BJ (cell line): ENCODE results near the gene KIF14. TPM values are rescaled to one million over a fixed set of nuclear protein-coding genes. Genes with fewer than 3 reads are reported as not detected.

Experiments
- CTCF ChIA-PET: fragments of 350-600 bp; formaldehyde crosslinking; extraction: SDS; loops from one replicate; lab custom pipeline; 2021; ENCODE audit warnings: antibody characterized with exemption, inconsistent platforms; lab: Yijun Ruan, JAX
- POLR2A ChIA-PET: fragments of 300-600 bp; sonication (Branson Sonifier 250); formaldehyde crosslinking; extraction: SDS; loops from one replicate; lab custom pipeline; 2021; ENCODE audit warnings: antibody characterized with exemption; lab: Charles Lee
- DNase-seq: peaks from one replicate; pipeline ENCODE4 v3.0.0-alpha.2; 2011; ENCODE audit warnings: low read depth
- H3K27me3 ChIP-seq: 2 replicates; pipeline ENCODE4 v1.6.0; 2011; ENCODE audit warnings: low read length; ENCODE audit not compliant: control insufficient read depth, insufficient read depth
- H3K36me3 ChIP-seq: 2 replicates; pipeline ENCODE4 v1.5.1; 2011; ENCODE audit warnings: low read length; ENCODE audit not compliant: control insufficient read depth, insufficient read depth
- H3K4me3 ChIP-seq: 2 replicates; pipeline ENCODE4 v1.5.1; 2011; ENCODE audit warnings: low read depth, mild to moderate bottlenecking, control low read depth, low read length
- polyA plus RNA-seq: library from polyadenylated mRNA; depleted of rRNA; stranded (reverse); fragments of >200 nt; gene quantifications from 2 replicates; pipeline ENCODE4 v1.2.3, GENCODE V29; 2011
- TF ChIP-seq, protein P1 (sequence below): IDR thresholded peaks from 2 replicates; pipeline ENCODE4 v1.5.1; 2011; ENCODE audit warnings: low read depth, mild to moderate bottlenecking, control low read depth, inconsistent platforms, low read length, moderate library complexity; ENCODE audit not compliant: insufficient read depth

Gene KIF14
- polyA plus RNA-seq, 1 experiment: 2.1 TPM

DNA sequence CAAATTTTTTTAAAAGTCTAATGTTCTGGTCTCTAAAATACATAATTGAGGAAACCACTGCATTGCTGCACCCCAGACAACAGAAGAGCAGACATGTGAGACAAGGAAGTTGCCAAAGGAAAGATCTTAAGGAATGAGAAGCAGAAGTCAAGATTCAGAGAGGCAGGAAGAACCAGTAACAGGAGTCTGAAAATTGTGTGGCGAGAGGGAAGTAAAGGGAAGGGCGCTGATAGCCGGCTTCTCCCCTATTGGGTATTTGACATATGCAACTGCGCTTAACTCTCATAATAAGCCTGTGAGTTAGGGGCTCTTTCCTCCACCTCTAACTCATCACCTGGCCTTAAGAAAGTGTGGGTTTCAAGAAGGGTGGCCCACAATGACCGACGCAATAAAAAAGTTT, 21.9 kb upstream of the KIF14 start:
- ChIA-PET POLR2A (no interaction called here), CTCF (interaction anchor here (0.6 to 1.3 kb wide), 3 partner anchors 157 to 189 kb away, joined by 3 to 4 read pairs (median 4); no protein-coding TSS in a partner anchor)
- Histone ChIP-seq H3K4me3 (no peak overlapping the region), H3K27me3 (no peaks in the 10 kb centered on the region), H3K36me3 (0 out of 2 replicates have a peak, but pooled peaks cover 2% of the 10 kb centered on the region)
- no peak for DNase-seq
- TF ChIP-seq, protein P1, sequence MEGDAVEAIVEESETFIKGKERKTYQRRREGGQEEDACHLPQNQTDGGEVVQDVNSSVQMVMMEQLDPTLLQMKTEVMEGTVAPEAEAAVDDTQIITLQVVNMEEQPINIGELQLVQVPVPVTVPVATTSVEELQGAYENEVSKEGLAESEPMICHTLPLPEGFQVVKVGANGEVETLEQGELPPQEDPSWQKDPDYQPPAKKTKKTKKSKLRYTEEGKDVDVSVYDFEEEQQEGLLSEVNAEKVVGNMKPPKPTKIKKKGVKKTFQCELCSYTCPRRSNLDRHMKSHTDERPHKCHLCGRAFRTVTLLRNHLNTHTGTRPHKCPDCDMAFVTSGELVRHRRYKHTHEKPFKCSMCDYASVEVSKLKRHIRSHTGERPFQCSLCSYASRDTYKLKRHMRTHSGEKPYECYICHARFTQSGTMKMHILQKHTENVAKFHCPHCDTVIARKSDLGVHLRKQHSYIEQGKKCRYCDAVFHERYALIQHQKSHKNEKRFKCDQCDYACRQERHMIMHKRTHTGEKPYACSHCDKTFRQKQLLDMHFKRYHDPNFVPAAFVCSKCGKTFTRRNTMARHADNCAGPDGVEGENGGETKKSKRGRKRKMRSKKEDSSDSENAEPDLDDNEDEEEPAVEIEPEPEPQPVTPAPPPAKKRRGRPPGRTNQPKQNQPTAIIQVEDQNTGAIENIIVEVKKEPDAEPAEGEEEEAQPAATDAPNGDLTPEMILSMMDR: no peak

DNA sequence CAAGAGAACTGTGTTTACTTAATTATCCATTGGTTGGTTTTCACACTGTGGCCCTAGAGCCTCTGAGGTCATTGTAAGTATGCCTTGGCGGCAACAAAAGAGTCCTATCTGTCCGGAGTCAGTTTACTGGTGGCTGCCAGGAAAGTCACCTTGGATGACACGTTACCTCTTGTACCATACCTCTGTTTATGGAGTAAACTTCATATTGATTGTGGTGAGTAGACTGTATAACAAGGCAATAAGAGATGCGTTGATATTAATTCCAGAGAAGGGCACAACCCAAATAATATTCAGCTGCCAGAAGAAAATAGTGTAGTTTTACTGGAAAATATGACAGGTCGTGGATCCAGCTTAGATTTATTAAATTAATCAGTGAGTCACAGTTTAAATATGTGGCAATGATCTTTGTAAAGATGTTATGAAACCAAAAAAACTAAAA, 20.4 kb upstream of the KIF14 start:
- no peaks in the 10 kb centered on the region for H3K36me3 ChIP-seq
- DNase-seq: no peak
- ChIA-PET POLR2A (no interaction called here), CTCF (no interaction called here)
- no peak overlapping the region for H3K4me3 ChIP-seq
- TF ChIP-seq, protein P1: no peak
- no peaks in the 10 kb centered on the region for H3K27me3 ChIP-seq

DNA sequence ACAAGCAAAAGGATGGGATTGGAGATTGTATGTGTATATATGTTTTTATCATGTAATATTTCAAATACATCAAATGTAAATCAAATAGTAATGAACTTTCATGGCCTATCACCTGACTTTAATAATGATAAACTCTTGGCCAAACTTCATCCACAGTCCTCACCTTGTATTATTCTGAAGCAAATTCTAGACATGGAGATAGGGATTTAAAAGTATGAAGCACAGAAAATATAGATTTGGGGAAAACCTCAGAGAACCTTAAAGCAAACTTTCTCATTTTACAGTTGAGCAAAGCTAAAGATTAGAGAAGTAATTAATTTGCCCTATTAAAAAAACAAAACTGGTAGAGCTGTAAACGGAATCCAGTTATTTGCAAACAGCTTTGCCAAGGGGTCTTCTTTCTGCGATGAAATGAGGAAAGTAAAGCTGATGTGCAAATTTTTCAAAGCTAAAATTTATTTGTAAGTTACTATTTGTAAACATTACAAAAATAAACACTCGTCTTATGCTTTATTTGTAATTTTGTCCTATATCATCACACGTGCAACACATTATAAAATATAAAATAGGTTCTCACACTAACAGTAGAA, 19.9 kb upstream of the KIF14 start:
- no peak for DNase-seq
- H3K4me3 ChIP-seq: no peak overlapping the region
- H3K27me3 ChIP-seq: no peaks in the 10 kb centered on the region
- no peaks in the 10 kb centered on the region for H3K36me3 ChIP-seq
- TF ChIP-seq, protein P1: no peak
- ChIA-PET CTCF (no interaction called here), POLR2A (no interaction called here)

DNA sequence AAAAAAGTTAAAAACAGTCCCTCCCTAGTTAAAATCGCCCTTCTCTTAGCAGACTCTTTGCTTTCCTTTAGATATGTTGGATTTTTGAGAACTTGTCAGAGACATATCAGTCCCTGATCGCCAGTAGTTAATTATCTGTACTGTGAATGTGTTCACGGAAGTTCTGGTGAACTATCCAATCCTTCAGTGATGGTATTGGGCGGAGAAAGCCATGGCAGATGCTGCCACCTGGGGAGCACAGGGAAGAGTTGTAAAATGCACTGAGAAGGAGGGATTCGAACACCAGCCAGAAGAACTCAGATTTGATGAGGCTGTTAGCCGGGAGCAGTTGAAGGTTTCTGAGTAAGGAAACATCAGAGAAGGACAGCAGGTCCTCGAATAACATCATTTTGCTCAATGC, 17.5 kb upstream of the KIF14 start:
- no peaks in the 10 kb centered on the region for H3K27me3 ChIP-seq
- no peak overlapping the region for H3K4me3 ChIP-seq
- POLR2A ChIA-PET: no interaction called here
- H3K36me3 ChIP-seq: no peaks in the 10 kb centered on the region
- TF ChIP-seq, protein P1: no peak
- CTCF ChIA-PET: no interaction called here
- DNase-seq: no peak

DNA sequence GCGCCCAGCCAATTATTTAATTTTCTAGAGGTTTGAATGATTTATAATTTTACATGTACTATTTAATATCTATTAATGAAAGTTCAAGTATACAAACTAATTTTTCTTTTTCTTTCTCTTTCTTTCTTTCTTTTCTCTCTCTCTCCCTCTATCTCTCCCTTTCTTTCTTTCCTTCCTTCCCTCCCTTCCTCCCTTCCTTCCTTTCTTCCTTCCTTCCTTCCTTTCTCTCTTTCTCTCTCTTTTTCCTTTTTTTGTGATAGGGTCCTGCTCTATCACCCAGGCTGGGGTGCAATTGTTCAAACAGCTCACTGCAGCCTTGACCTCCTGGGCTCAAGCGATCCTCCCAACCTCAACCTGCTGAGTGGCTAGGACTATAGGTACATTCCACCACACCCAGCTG, 16.1 kb upstream of the KIF14 start:
- TF ChIP-seq, protein P1: no peak
- no peaks in the 10 kb centered on the region for H3K27me3 ChIP-seq
- ChIA-PET POLR2A (interaction anchor here (0.6 kb wide), 1 partner anchor 44 kb away, joined by 3 read pairs; no protein-coding TSS in a partner anchor), CTCF (interaction anchor here (0.6 kb wide), 1 partner anchor 201 kb away, joined by 4 read pairs; no protein-coding TSS in a partner anchor)
- no peaks in the 10 kb centered on the region for H3K36me3 ChIP-seq
- H3K4me3 ChIP-seq: no peak overlapping the region
- DNase-seq: no peak
